DMS 273 (cell line): ENCODE results near the gene RIN1.
"Not testable (repeated sequence)": the region's sequence is repeated elsewhere in the genome, so short reads cannot be mapped to it uniquely, and the experiment has no call there.

Source experiments
- DNase-seq: peaks from one replicate; lab custom pipeline; 2025; ENCODE audit not compliant: unreplicated experiment; lab: John Stamatoyannopoulos, UW

The RIN1 gene

GRCh38 chr11:66336234-66337102 lies at the start of gene RIN1:
Gene RIN1 (minus strand): TSS chr11:66336434. CDS start chr11:66336402, 32 bp downstream.
- peak; percentile 97 for DNase-seq

- DNase-seq, result not testable (repeated sequence)
Observed at GRCh38 chr11:66384316-66384715, 48.1 kb upstream of the RIN1 start.

- peak; percentile 35 for DNase-seq
Observed at GRCh38 chr11:66380264-66380663, 44.0 kb upstream of the RIN1 start.

- DNase-seq, result peak; percentile 31
Observed at GRCh38 chr11:66373690-66374287, 37.6 kb upstream of the RIN1 start.

GRCh38 chr11:66373265-66373664 lies 37.0 kb upstream of the RIN1 start:
- DNase-seq, result peak; percentile 53

GRCh38 chr11:66371627-66372415 lies 35.6 kb upstream of the RIN1 start, which contains the start of gene SLC29A2:
Gene SLC29A2 (minus strand): TSS chr11:66371760. CDS start chr11:66371591, 169 bp downstream.
- peak; percentile 96 for DNase-seq

GRCh38 chr11:66369073-66369894 lies 33.0 kb upstream of the RIN1 start:
- no peak for DNase-seq

GRCh38 chr11:66368484-66368883 lies 32.2 kb upstream of the RIN1 start:
- no peak for DNase-seq

GRCh38 chr11:66367561-66368312 lies 31.5 kb upstream of the RIN1 start:
- DNase-seq, result no peak

GRCh38 chr11:66366844-66367477 lies 30.7 kb upstream of the RIN1 start:
- DNase-seq, result no peak

GRCh38 chr11:66365711-66366619 lies 29.7 kb upstream of the RIN1 start:
- DNase-seq, result no peak

- DNase-seq, result no peak
Observed at GRCh38 chr11:66365166-66365565, 28.9 kb upstream of the RIN1 start.

- peak; percentile 78 for DNase-seq
Observed at GRCh38 chr11:66363805-66364535, 27.7 kb upstream of the RIN1 start.

GRCh38 chr11:66363187-66363601 lies 27.0 kb upstream of the RIN1 start:
- no peak for DNase-seq

GRCh38 chr11:66362481-66363147 lies 26.4 kb upstream of the RIN1 start:
- DNase-seq, result no peak

- no peak for DNase-seq
Observed at GRCh38 chr11:66361502-66361941, 25.3 kb upstream of the RIN1 start.
